ENCODE data around the gene RSAD2. TPM values are rescaled to one million over a fixed set of nuclear protein-coding genes. Genes with fewer than 3 reads are reported as not detected.

RSAD2 gene
- total and polyA plus RNA-seq, 12 donors, result 1.6 to 16.1 (median 5.4) TPM

GRCh38 chr2:6931753-6932152, 54.2 kb downstream of the RSAD2 start:
- no peaks in the 10 kb centered on the region for H3K36me3 ChIP-seq
- H3K27ac ChIP-seq, result no peak overlapping the region
- DNase-seq, result no peak
- TF ChIP-seq CTCF (IDR thresholded peaks at IDR 0.05), result no peak
- H3K4me1 ChIP-seq, result peaks cover 4 to 57% (median 45%) of the 10 kb centered on the region in 9 donors
- ATAC-seq, result no peak
- 89 to 91% methylated on average over 1 of the region's 1 CpG for WGBS, 2 donors
- peaks cover 0 to 6% (median 0%) of the 10 kb centered on the region in 11 donors for H3K9me3 ChIP-seq
- H3K27me3 ChIP-seq, result no peaks in the 10 kb centered on the region
- no peak overlapping the region for H3K4me3 ChIP-seq
- intact Hi-C loops (cut with DNase I), result no loop called here

GRCh38 chr2:6932206-6932605, 54.6 kb downstream of the RSAD2 start:
- Histone ChIP-seq H3K27me3 (no peaks in the 10 kb centered on the region), H3K4me3 (no peak overlapping the region), H3K9me3 (peaks cover 0 to 6% (median 0%) of the 10 kb centered on the region in 11 donors), H3K27ac (no peak overlapping the region), H3K36me3 (no peaks in the 10 kb centered on the region), H3K4me1 (peaks cover 4 to 56% (median 43%) of the 10 kb centered on the region in 9 donors)
- intact Hi-C loops (cut with DNase I), result no loop called here
- peak in 1 of 8 donors; percentile 38 for ATAC-seq
- TF ChIP-seq CTCF (IDR thresholded peaks at IDR 0.05), result no peak
- DNase-seq, result no peak
- 97 to 98% methylated on average over 1 of the region's 1 CpG for WGBS, 2 donors

- no peak for TF ChIP-seq CTCF (IDR thresholded peaks at IDR 0.05)
- no peaks in the 10 kb centered on the region for H3K36me3 ChIP-seq
- DNase-seq (no peak), ATAC-seq (no peak)
- H3K4me3 ChIP-seq, result no peak overlapping the region
- 93 to 94% methylated on average over 7 of the region's 7 CpGs for WGBS, 2 donors
- no peaks in the 10 kb centered on the region for H3K27me3 ChIP-seq
- H3K4me1 ChIP-seq, result peaks cover 0 to 55% (median 40%) of the 10 kb centered on the region in 9 donors
- H3K27ac ChIP-seq, result no peak overlapping the region
- intact Hi-C loops (cut with DNase I), result no loop called here
- peaks cover 0 to 6% (median 0%) of the 10 kb centered on the region in 11 donors for H3K9me3 ChIP-seq
Measured at GRCh38 chr2:6932828-6933227, 55.3 kb downstream of the RSAD2 start.

GRCh38 chr2:6933911-6934310, 56.3 kb downstream of the RSAD2 start:
- H3K27ac ChIP-seq, result no peak overlapping the region
- DNase-seq (no peak), ATAC-seq (no peak)
- intact Hi-C loops (cut with DNase I), result no loop called here
- peaks cover 0 to 53% (median 35%) of the 10 kb centered on the region in 9 donors for H3K4me1 ChIP-seq
- 84 to 87% methylated on average over 3 of the region's 3 CpGs for WGBS, 2 donors
- H3K9me3 ChIP-seq, result peaks cover 0 to 6% (median 0%) of the 10 kb centered on the region in 11 donors
- no peaks in the 10 kb centered on the region for H3K36me3 ChIP-seq
- no peak overlapping the region for H3K4me3 ChIP-seq
- no peak for TF ChIP-seq CTCF (IDR thresholded peaks at IDR 0.05)
- no peaks in the 10 kb centered on the region for H3K27me3 ChIP-seq
